Astrocyte of the cerebellum (primary cell): ENCODE results near the gene TMEM131.

ENCODE experiments used
- DNase-seq: peaks from one replicate; pipeline ENCODE4 v3.0.0-alpha.2; 2011; ENCODE audit warnings: low read depth
- H3K4me3 ChIP-seq: 2 replicates; pipeline ENCODE4 v1.5.1; 2011; ENCODE audit warnings: mild to moderate bottlenecking, low read depth, low read length, moderate library complexity
- CTCF ChIP-seq: IDR thresholded peaks from 2 replicates; pipeline ENCODE4 v1.5.1; 2012; ENCODE audit warnings: low read length, low read depth, moderate library complexity, mild to moderate bottlenecking; ENCODE audit errors: missing control alignments
- in situ Hi-C: cut with HindIII; loops from 2 replicates; pipeline ENCODE4 v1.10.0; 2017; ENCODE audit warnings: low sequenced_read_pairs

The TMEM131 gene

GRCh38 chr2:97740590-97741182 lies 255.1 kb downstream of the TMEM131 start:
- peak; percentile 72 for TF ChIP-seq CTCF
- H3K4me3 ChIP-seq, result no peak overlapping the region
- DNase-seq, result no peak
- in situ Hi-C loops, result no loop called here

GRCh38 chr2:97739893-97740245 lies 255.9 kb downstream of the TMEM131 start:
- H3K4me3 ChIP-seq, result no peak overlapping the region
- no peak for TF ChIP-seq CTCF
- in situ Hi-C loops, result no loop called here
- no peak for DNase-seq

- no peak for TF ChIP-seq CTCF
- no peak for DNase-seq
- in situ Hi-C loops, result no loop called here
- H3K4me3 ChIP-seq, result no peak overlapping the region
These were observed 256.5 kb downstream of the TMEM131 start for GRCh38 chr2:97739020-97739892.

- H3K4me3 ChIP-seq, result no peak overlapping the region
- no peak for TF ChIP-seq CTCF
- DNase-seq, result no peak
- in situ Hi-C loops, result no loop called here
These were observed 257.3 kb downstream of the TMEM131 start for GRCh38 chr2:97738179-97739019.

- no peak for DNase-seq
- in situ Hi-C loops, result no loop called here
- no peak overlapping the region for H3K4me3 ChIP-seq
- TF ChIP-seq CTCF, result no peak
These were observed 258.1 kb downstream of the TMEM131 start for GRCh38 chr2:97737421-97738178.
